ENCODE measurements around the gene ADCY7. TPM values are rescaled to one million over a fixed set of nuclear protein-coding genes. Genes with fewer than 3 reads are reported as not detected.

The ADCY7 gene
- total RNA-seq, 1 donor from 2014 or later = 4.6 TPM

DNA sequence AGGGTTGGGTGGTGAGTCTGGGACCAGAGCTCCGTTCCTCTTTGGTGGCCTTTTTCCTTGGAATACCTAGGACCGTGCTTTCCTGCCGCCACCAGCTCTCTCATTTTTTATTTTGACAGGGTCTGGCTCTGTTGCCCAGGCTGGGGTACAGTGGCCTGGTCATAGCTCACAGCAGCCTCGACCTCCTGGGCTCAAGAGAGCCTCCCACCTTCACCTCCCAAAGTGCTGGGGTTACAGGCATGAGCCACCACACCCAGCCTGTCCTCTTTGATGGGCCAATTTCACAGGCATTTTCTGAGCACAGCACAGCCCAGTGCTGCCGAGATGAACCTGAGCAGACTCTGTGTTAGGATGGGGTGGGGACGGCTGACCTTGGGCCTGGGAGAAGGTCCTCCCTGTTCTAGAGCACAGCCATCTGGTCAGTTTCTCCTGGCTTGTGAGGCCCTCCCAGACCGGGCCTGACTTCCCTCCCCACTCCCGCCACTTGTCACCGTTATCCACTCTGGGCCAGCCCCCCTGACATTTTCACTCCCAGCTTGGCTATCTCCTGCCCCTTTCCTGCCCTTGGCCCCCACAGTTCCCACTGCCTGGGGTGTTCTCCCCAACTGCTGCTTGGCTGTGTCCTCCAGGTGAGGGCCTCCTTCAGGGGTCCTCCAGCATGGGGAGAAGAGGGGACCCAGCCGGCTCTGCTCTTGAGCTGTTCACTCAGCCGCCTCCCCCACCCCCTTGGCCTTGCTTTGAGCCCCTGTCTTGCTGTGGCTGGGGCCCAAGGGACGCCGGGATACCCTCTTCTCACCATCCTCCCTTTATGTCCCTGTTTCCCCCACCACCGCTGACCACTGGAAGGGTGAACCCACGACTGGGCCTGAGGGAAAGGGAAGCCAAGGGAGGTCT lies 5.0 kb downstream of the ADCY7 start:
- H3K4me3 Mint-ChIP-seq (ENCODE audit: unreplicated experiment) = no peak overlapping the region
- DNase-seq (ENCODE audit: extremely low spot score, unreplicated experiment) = no peak
- no peaks in the 10 kb centered on the region for H3K9me3 Mint-ChIP-seq (ENCODE audit: unreplicated experiment)
- no peaks in the 10 kb centered on the region for H3K27me3 Mint-ChIP-seq (ENCODE audit: unreplicated experiment)
- H3K4me1 Mint-ChIP-seq (ENCODE audit: unreplicated experiment) = peaks cover 13% of the 10 kb centered on the region
- TF ChIP-seq, protein P1, sequence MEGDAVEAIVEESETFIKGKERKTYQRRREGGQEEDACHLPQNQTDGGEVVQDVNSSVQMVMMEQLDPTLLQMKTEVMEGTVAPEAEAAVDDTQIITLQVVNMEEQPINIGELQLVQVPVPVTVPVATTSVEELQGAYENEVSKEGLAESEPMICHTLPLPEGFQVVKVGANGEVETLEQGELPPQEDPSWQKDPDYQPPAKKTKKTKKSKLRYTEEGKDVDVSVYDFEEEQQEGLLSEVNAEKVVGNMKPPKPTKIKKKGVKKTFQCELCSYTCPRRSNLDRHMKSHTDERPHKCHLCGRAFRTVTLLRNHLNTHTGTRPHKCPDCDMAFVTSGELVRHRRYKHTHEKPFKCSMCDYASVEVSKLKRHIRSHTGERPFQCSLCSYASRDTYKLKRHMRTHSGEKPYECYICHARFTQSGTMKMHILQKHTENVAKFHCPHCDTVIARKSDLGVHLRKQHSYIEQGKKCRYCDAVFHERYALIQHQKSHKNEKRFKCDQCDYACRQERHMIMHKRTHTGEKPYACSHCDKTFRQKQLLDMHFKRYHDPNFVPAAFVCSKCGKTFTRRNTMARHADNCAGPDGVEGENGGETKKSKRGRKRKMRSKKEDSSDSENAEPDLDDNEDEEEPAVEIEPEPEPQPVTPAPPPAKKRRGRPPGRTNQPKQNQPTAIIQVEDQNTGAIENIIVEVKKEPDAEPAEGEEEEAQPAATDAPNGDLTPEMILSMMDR (IDR thresholded peaks at IDR 0.05) = no peak
- H3K27ac Mint-ChIP-seq (ENCODE audit: unreplicated experiment) = no peak overlapping the region
- H3K36me3 Mint-ChIP-seq (ENCODE audit: unreplicated experiment) = no peaks in the 10 kb centered on the region

DNA sequence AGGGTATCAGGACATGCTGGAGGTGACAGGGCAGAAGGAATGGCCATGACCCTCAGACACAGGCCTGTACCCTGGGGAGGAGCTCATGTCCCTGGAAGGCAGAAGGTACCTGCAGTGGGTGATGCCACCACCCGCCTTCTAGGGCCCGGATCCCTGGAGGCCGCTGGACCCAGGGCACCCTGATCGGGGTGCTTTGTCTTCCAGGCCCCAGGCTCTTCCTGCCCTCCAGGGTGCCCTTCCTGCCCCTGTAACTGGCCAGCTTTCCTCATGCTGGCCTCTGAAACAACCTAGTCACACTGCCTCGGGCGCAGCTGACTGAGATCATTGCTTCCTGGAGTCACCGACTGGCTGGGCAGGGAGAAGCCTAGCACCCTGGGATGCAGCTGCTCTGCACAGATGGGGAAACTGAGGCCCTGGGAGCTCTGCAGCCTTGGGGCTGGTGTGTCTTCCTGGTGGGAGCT lies 5.8 kb downstream of the ADCY7 start:
- H3K27ac Mint-ChIP-seq (ENCODE audit: unreplicated experiment) = no peak overlapping the region
- H3K36me3 Mint-ChIP-seq (ENCODE audit: unreplicated experiment) = no peaks in the 10 kb centered on the region
- H3K27me3 Mint-ChIP-seq (ENCODE audit: unreplicated experiment) = no peaks in the 10 kb centered on the region
- H3K9me3 Mint-ChIP-seq (ENCODE audit: unreplicated experiment) = no peaks in the 10 kb centered on the region
- DNase-seq (ENCODE audit: extremely low spot score, unreplicated experiment) = no peak
- H3K4me1 Mint-ChIP-seq (ENCODE audit: unreplicated experiment) = peaks cover 6% of the 10 kb centered on the region
- H3K4me3 Mint-ChIP-seq (ENCODE audit: unreplicated experiment) = no peak overlapping the region
- TF ChIP-seq, protein P1 (IDR thresholded peaks at IDR 0.05) = no peak

DNA sequence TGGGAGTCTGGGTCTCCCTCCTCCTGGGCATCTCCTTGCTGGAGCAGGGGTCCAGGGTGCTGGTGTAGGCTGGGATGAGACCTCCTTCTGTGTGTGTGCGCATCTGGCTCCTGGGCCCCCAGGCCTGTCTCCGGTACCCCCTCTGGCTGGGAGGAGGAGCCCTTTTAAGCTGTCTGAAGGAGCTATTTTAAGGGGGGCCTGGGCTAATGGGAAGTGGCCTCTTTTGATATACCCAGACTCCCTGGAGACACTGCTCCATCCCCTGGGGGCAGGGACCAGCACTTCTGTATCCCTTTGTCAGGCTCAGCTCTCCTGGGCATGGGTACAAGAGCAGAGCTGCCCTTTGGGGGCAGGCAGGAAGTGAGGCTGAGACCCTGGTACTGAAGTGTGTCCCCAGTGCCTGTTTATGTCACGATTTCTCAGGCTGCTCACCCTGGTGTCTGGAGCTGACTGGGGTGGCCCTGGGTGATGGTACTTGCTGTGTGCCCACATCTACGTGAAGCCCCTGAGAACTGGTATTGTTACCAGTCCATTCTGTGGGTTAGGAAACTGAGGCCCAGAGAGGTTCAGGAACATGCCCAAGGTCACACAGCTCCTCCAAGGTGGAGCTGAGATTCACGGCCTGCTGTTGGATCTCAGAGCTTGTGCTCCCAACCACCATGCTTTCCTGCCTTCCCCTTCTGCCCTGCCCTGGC lies 6.5 kb downstream of the ADCY7 start:
- DNase-seq (ENCODE audit: extremely low spot score, unreplicated experiment) = no peak
- no peaks in the 10 kb centered on the region for H3K4me1 Mint-ChIP-seq (ENCODE audit: unreplicated experiment)
- no peak overlapping the region for H3K4me3 Mint-ChIP-seq (ENCODE audit: unreplicated experiment)
- H3K36me3 Mint-ChIP-seq (ENCODE audit: unreplicated experiment) = no peaks in the 10 kb centered on the region
- TF ChIP-seq, protein P1 (IDR thresholded peaks at IDR 0.05) = no peak
- no peak overlapping the region for H3K27ac Mint-ChIP-seq (ENCODE audit: unreplicated experiment)
- no peaks in the 10 kb centered on the region for H3K27me3 Mint-ChIP-seq (ENCODE audit: unreplicated experiment)
- H3K9me3 Mint-ChIP-seq (ENCODE audit: unreplicated experiment) = no peaks in the 10 kb centered on the region

DNA sequence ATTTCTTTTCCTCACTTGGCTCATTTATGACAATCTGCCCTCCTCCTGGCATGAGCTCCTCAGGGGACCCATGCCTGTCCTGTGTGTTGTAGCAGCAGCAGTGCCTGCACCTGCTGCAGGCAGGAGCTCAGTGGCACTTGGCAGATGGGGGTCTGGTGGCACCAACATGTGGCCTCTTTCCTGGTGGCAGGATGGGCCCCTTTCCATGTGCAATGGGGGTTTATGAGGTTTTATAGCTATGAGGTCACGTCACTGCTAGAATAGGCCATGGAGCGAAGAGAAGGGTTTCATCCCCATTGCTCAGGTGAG lies 7.0 kb downstream of the ADCY7 start:
- Mint-ChIP-seq H3K9me3 (ENCODE audit: unreplicated experiment) (peaks cover 3% of the 10 kb centered on the region), H3K4me1 (ENCODE audit: unreplicated experiment) (no peaks in the 10 kb centered on the region), H3K27ac (ENCODE audit: unreplicated experiment) (no peak overlapping the region), H3K36me3 (ENCODE audit: unreplicated experiment) (peaks cover 1% of the 10 kb centered on the region), H3K4me3 (ENCODE audit: unreplicated experiment) (no peak overlapping the region), H3K27me3 (ENCODE audit: unreplicated experiment) (no peaks in the 10 kb centered on the region)
- no peak for DNase-seq (ENCODE audit: extremely low spot score, unreplicated experiment)
- TF ChIP-seq, protein P1 (IDR thresholded peaks at IDR 0.05) = no peak

DNA sequence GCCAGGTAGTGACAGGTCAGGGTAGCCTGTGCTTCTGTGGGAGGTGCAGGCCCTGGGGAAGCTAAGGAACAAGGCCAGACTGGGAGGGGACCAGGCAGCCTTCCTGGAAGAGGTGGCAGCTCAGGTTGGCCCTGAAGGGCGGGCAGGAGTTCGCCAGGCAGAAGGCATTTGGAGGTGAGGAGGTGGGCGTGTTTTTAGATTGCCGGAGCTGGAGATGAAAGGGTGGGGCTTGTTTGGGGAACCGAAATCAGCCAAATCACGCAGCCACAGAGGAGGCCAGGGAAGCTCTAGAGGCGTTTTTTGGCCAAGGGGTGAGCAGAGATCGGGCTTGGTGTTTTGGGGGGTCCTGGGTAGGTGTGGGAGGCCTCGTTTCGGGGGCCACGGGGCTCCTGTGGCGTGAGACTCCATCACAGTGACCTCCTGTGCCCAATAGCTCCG lies 7.6 kb downstream of the ADCY7 start:
- no peaks in the 10 kb centered on the region for H3K4me1 Mint-ChIP-seq (ENCODE audit: unreplicated experiment)
- TF ChIP-seq, protein P1 (IDR thresholded peaks at IDR 0.05) = no peak
- no peaks in the 10 kb centered on the region for H3K27me3 Mint-ChIP-seq (ENCODE audit: unreplicated experiment)
- H3K36me3 Mint-ChIP-seq (ENCODE audit: unreplicated experiment) = peaks cover 2% of the 10 kb centered on the region
- no peak overlapping the region for H3K4me3 Mint-ChIP-seq (ENCODE audit: unreplicated experiment)
- H3K27ac Mint-ChIP-seq (ENCODE audit: unreplicated experiment) = no peak overlapping the region
- DNase-seq (ENCODE audit: extremely low spot score, unreplicated experiment) = no peak
- peaks cover 5% of the 10 kb centered on the region for H3K9me3 Mint-ChIP-seq (ENCODE audit: unreplicated experiment)

Measured in osteocyte (in vitro differentiated cells).